Osteoblast (primary cell): ENCODE data around the gene ADNP2. TPM values are rescaled to one million over a fixed set of nuclear protein-coding genes. Genes with fewer than 3 reads are reported as not detected.
A peak's percentile ranks its signal among the peaks of the same experiment; 100 is the strongest.

Experiments used
- DNase-seq: peaks from one replicate; pipeline ENCODE4 v3.0.0; 2011; ENCODE audit warnings: low spot score, mixed read lengths; ENCODE audit not compliant: insufficient read length; ENCODE audit errors: missing footprints
- H2AFZ ChIP-seq: 2 replicates; pipeline ENCODE4 v1.6.0; 2011; ENCODE audit warnings: mild to moderate bottlenecking, low read length
- H3K27ac ChIP-seq: 2 replicates; pipeline ENCODE4 v1.5.1; 2011; ENCODE audit warnings: mild to moderate bottlenecking, low read depth, low read length, moderate library complexity
- H3K27me3 ChIP-seq: 2 replicates; pipeline ENCODE4 v1.6.0; 2012; ENCODE audit warnings: mild to moderate bottlenecking, control low read depth, inconsistent platforms, low read length, moderate library complexity; ENCODE audit not compliant: insufficient read depth
- H3K36me3 ChIP-seq: 2 replicates; pipeline ENCODE4 v1.5.1; 2011; ENCODE audit warnings: mild to moderate bottlenecking, low read length, control low read depth, moderate library complexity; ENCODE audit not compliant: insufficient read depth
- H3K4me1 ChIP-seq: 2 replicates; pipeline ENCODE4 v1.5.1; 2011; ENCODE audit warnings: mild to moderate bottlenecking, low read length, control low read depth, moderate library complexity; ENCODE audit not compliant: insufficient read depth
- H3K4me2 ChIP-seq: 2 replicates; pipeline ENCODE4 v1.6.0; 2011; ENCODE audit warnings: mild to moderate bottlenecking, low read length; ENCODE audit not compliant: insufficient read depth
- H3K4me3 ChIP-seq: fragments of 200-600 bp; sonication (generic); 3 replicates; pipeline ENCODE4 v1.5.1; 2012; ENCODE audit warnings: mild to moderate bottlenecking, low read length, inconsistent platforms; ENCODE audit not compliant: insufficient read depth
- H3K79me2 ChIP-seq: 2 replicates; pipeline ENCODE4 v1.6.0; 2012; ENCODE audit warnings: mild to moderate bottlenecking, low read length, control low read depth, inconsistent platforms; ENCODE audit not compliant: insufficient read depth
- H3K9me3 ChIP-seq: 2 replicates; pipeline ENCODE4 v1.5.1; 2011; ENCODE audit warnings: low read depth, low read length, control low read depth
- H4K20me1 ChIP-seq: 2 replicates; pipeline ENCODE4 v1.6.0; 2012; ENCODE audit warnings: mild to moderate bottlenecking, low read length, control low read depth; ENCODE audit not compliant: insufficient read depth
- CTCF ChIP-seq: IDR thresholded peaks from 2 replicates; pipeline ENCODE4 v1.5.1; 2011; ENCODE audit warnings: mild to moderate bottlenecking, low read depth, low read length, moderate library complexity; ENCODE audit errors: extremely low read depth
- total RNA-seq: library from RNA; depleted of rRNA; stranded (reverse); fragments of >200 nt; gene quantifications from 2 replicates; pipeline ENCODE4 v1.2.3, GENCODE V29; 2012

The ADNP2 gene
- total RNA-seq, 1 donor: 22.1 TPM

GRCh38 chr18:80133124-80133523, 24.1 kb downstream of the ADNP2 start:
- Histone ChIP-seq H3K4me1 (no peaks in the 10 kb centered on the region), H3K9me3 (no peaks in the 10 kb centered on the region), H3K79me2 (peaks cover 63% of the 10 kb centered on the region), H2AFZ (no peak overlapping the region), H3K4me3 (no peak overlapping the region), H3K36me3 (peaks cover 44% of the 10 kb centered on the region), H3K27ac (no peak overlapping the region), H3K27me3 (no peaks in the 10 kb centered on the region), H3K4me2 (no peak overlapping the region), H4K20me1 (peaks cover 22% of the 10 kb centered on the region)
- TF ChIP-seq CTCF: no peak
- DNase-seq: no peak

- Histone ChIP-seq H2AFZ (no peak overlapping the region), H3K36me3 (peaks cover 60% of the 10 kb centered on the region), H3K27me3 (no peaks in the 10 kb centered on the region), H3K9me3 (no peaks in the 10 kb centered on the region), H3K4me1 (no peaks in the 10 kb centered on the region), H4K20me1 (peaks cover 10% of the 10 kb centered on the region), H3K79me2 (peaks cover 48% of the 10 kb centered on the region), H3K27ac (no peak overlapping the region), H3K4me2 (no peak overlapping the region), H3K4me3 (no peak overlapping the region)
- DNase-seq: no peak
- no peak for TF ChIP-seq CTCF
Measured at GRCh38 chr18:80135136-80135535, 26.1 kb downstream of the ADNP2 start.

- Histone ChIP-seq H4K20me1 (peaks cover 3% of the 10 kb centered on the region), H3K36me3 (peaks cover 60% of the 10 kb centered on the region)
Measured at GRCh38 chr18:80136679-80137078, 27.6 kb downstream of the ADNP2 start.

GRCh38 chr18:80137137-80137536, 28.1 kb downstream of the ADNP2 start:
- H3K36me3 ChIP-seq: peaks cover 64% of the 10 kb centered on the region
- no peak for TF ChIP-seq CTCF

More at GRCh38 chr18:80136679-80137078, 27.6 kb downstream of the ADNP2 start:
- no peak overlapping the region for H2AFZ ChIP-seq
- peaks cover 34% of the 10 kb centered on the region for H3K79me2 ChIP-seq
- no peak overlapping the region for H3K4me2 ChIP-seq
- H3K4me3 ChIP-seq: no peak overlapping the region
- DNase-seq: peak; percentile 59
- H3K27ac ChIP-seq: no peak overlapping the region
- no peaks in the 10 kb centered on the region for H3K9me3 ChIP-seq
- H3K27me3 ChIP-seq: no peaks in the 10 kb centered on the region
- no peaks in the 10 kb centered on the region for H3K4me1 ChIP-seq
- no peak for TF ChIP-seq CTCF

More at GRCh38 chr18:80137137-80137536, 28.1 kb downstream of the ADNP2 start:
- Histone ChIP-seq H2AFZ (no peak overlapping the region), H3K27ac (no peak overlapping the region), H3K27me3 (no peaks in the 10 kb centered on the region), H3K79me2 (peaks cover 32% of the 10 kb centered on the region), H3K4me2 (no peak overlapping the region), H4K20me1 (peaks cover 3% of the 10 kb centered on the region), H3K4me3 (no peak overlapping the region), H3K4me1 (no peaks in the 10 kb centered on the region), H3K9me3 (no peaks in the 10 kb centered on the region)
- no peak for DNase-seq
